HG03039 (cell line): ENCODE data around the gene KMT2C.

Experiments
- ATAC-seq: cut with Tn5 transposase; IDR thresholded peaks from one replicate; pipeline ENCODE4 v1.9.1; 2021; ENCODE audit warnings: mild to moderate bottlenecking, moderate library complexity; ENCODE audit not compliant: unreplicated experiment

Gene KMT2C

GRCh38 chr7:152121432-152121831 lies 314.4 kb downstream of the KMT2C start:
- ATAC-seq: no peak

GRCh38 chr7:152120776-152121175 lies 315.0 kb downstream of the KMT2C start:
- ATAC-seq: no peak

- no peak for ATAC-seq
These were observed 315.6 kb downstream of the KMT2C start for GRCh38 chr7:152120210-152120609.

GRCh38 chr7:152117356-152117755 lies 318.4 kb downstream of the KMT2C start:
- no peak for ATAC-seq

- ATAC-seq: no peak
These were observed 320.6 kb downstream of the KMT2C start for GRCh38 chr7:152115021-152115718.

- no peak for ATAC-seq
These were observed 323.0 kb downstream of the KMT2C start for GRCh38 chr7:152112829-152113228.

- ATAC-seq: no peak
These were observed 327.4 kb downstream of the KMT2C start for GRCh38 chr7:152108359-152108758.

GRCh38 chr7:152107945-152108344 lies 327.9 kb downstream of the KMT2C start:
- ATAC-seq: no peak

GRCh38 chr7:152106990-152107389 lies 328.8 kb downstream of the KMT2C start:
- no peak for ATAC-seq

GRCh38 chr7:152105205-152105604 lies 330.6 kb downstream of the KMT2C start:
- no peak for ATAC-seq

- no peak for ATAC-seq
These were observed 332.1 kb downstream of the KMT2C start for GRCh38 chr7:152103691-152104090.

- ATAC-seq: no peak
These were observed 332.7 kb downstream of the KMT2C start for GRCh38 chr7:152103066-152103465.

GRCh38 chr7:152097330-152097729 lies 338.5 kb downstream of the KMT2C start:
- no peak for ATAC-seq

- ATAC-seq: no peak
These were observed 340.0 kb downstream of the KMT2C start for GRCh38 chr7:152095771-152096170.

- no peak for ATAC-seq
These were observed 342.1 kb downstream of the KMT2C start for GRCh38 chr7:152093717-152094116.

GRCh38 chr7:152090747-152091146 lies 345.1 kb downstream of the KMT2C start:
- ATAC-seq: no peak

GRCh38 chr7:152089183-152089582 lies 346.6 kb downstream of the KMT2C start:
- no peak for ATAC-seq

- no peak for ATAC-seq
These were observed 349.3 kb downstream of the KMT2C start for GRCh38 chr7:152086513-152086912.

- ATAC-seq: no peak
These were observed 350.7 kb downstream of the KMT2C start for GRCh38 chr7:152085131-152085530.
